HG02981 (cell line): ENCODE results near the gene OTOG.

Source experiments
- ATAC-seq: cut with Tn5 transposase; IDR thresholded peaks from one replicate; pipeline ENCODE4 v1.9.1; 2021; ENCODE audit warnings: mild to moderate bottlenecking, moderate library complexity; ENCODE audit not compliant: unreplicated experiment

The OTOG gene

GRCh38 chr11:17519061-17519885 is 27.8 kb upstream of the OTOG start:
- no peak for ATAC-seq

GRCh38 chr11:17521106-17521900 is 25.8 kb upstream of the OTOG start:
- no peak for ATAC-seq

GRCh38 chr11:17522655-17523054 is 24.4 kb upstream of the OTOG start:
- no peak for ATAC-seq

GRCh38 chr11:17524221-17524620 is 22.8 kb upstream of the OTOG start:
- ATAC-seq = no peak

- ATAC-seq = no peak
These were observed 21.5 kb upstream of the OTOG start for GRCh38 chr11:17525570-17525969.

GRCh38 chr11:17526326-17526725 is 20.7 kb upstream of the OTOG start:
- ATAC-seq = no peak

- no peak for ATAC-seq
These were observed 20.0 kb upstream of the OTOG start for GRCh38 chr11:17526931-17527627.

GRCh38 chr11:17527628-17527995 is 19.4 kb upstream of the OTOG start:
- ATAC-seq = no peak

GRCh38 chr11:17528181-17528691 is 18.8 kb upstream of the OTOG start:
- ATAC-seq = peak; percentile 54

- ATAC-seq = no peak
These were observed 17.9 kb upstream of the OTOG start for GRCh38 chr11:17528906-17529843.

GRCh38 chr11:17529844-17530185 is 17.2 kb upstream of the OTOG start:
- no peak for ATAC-seq

GRCh38 chr11:17531071-17531600 is 15.9 kb upstream of the OTOG start:
- no peak for ATAC-seq

GRCh38 chr11:17531636-17532113 is 15.4 kb upstream of the OTOG start:
- no peak for ATAC-seq

- ATAC-seq = no peak
These were observed 14.3 kb upstream of the OTOG start for GRCh38 chr11:17532784-17533183.

- ATAC-seq = no peak
These were observed 13.7 kb upstream of the OTOG start for GRCh38 chr11:17533341-17533740.

GRCh38 chr11:17533778-17534415 is 13.2 kb upstream of the OTOG start:
- ATAC-seq = no peak

- ATAC-seq = no peak
These were observed 11.6 kb upstream of the OTOG start for GRCh38 chr11:17535488-17535887.

- no peak for ATAC-seq
These were observed 9.8 kb upstream of the OTOG start for GRCh38 chr11:17537261-17537660.

GRCh38 chr11:17538054-17538453 is 9.0 kb upstream of the OTOG start:
- no peak for ATAC-seq

- ATAC-seq = no peak
These were observed 8.3 kb upstream of the OTOG start for GRCh38 chr11:17538731-17539130.
